Central memory CD8-positive, alpha-beta T cell (primary cell): ENCODE measurements around the gene ATP5F1C.
"Not testable (repeated sequence)": the region's sequence is repeated elsewhere in the genome, so short reads cannot be mapped to it uniquely, and the experiment has no call there.

ENCODE experiments used
- ATAC-seq: fragments of 150-1000 bp; cut with Tn5 transposase; replicated peaks from 2 replicates; pipeline ENCODE4 v1.10.0; 2022; ENCODE audit warnings: mild to moderate bottlenecking, moderate FRiP score, moderate number of reproducible peaks; ENCODE audit not compliant: poor library complexity, severe bottlenecking; ENCODE audit errors: extremely low read depth
- DNase-seq, 2 donors: peaks; one replicate each; pipeline ENCODE4 v3.0.0; 2021; ENCODE audit warnings: low spot score in 2 of 2
- H3K27ac Mint-ChIP-seq: one replicate; pipeline ENCODE4 v1.8.0; 2022; ENCODE audit warnings: low read depth, mild to moderate bottlenecking, moderate library complexity, mixed read lengths
- H3K27me3 Mint-ChIP-seq: one replicate; pipeline ENCODE4 v1.8.0; 2022; ENCODE audit warnings: mixed read lengths
- H3K36me3 Mint-ChIP-seq: one replicate; pipeline ENCODE4 v1.8.0; 2022; ENCODE audit warnings: mild to moderate bottlenecking, moderate library complexity, mixed read lengths; ENCODE audit not compliant: insufficient read depth
- H3K4me1 Mint-ChIP-seq: one replicate; pipeline ENCODE4 v1.8.0; 2022; ENCODE audit warnings: mixed read lengths
- H3K4me3 Mint-ChIP-seq: one replicate; pipeline ENCODE4 v1.8.0; 2022; ENCODE audit warnings: mild to moderate bottlenecking, moderate library complexity, mixed read lengths
- H3K9me3 Mint-ChIP-seq: one replicate; pipeline ENCODE4 v1.8.0; 2022; ENCODE audit warnings: mixed read lengths

Gene ATP5F1C

DNA sequence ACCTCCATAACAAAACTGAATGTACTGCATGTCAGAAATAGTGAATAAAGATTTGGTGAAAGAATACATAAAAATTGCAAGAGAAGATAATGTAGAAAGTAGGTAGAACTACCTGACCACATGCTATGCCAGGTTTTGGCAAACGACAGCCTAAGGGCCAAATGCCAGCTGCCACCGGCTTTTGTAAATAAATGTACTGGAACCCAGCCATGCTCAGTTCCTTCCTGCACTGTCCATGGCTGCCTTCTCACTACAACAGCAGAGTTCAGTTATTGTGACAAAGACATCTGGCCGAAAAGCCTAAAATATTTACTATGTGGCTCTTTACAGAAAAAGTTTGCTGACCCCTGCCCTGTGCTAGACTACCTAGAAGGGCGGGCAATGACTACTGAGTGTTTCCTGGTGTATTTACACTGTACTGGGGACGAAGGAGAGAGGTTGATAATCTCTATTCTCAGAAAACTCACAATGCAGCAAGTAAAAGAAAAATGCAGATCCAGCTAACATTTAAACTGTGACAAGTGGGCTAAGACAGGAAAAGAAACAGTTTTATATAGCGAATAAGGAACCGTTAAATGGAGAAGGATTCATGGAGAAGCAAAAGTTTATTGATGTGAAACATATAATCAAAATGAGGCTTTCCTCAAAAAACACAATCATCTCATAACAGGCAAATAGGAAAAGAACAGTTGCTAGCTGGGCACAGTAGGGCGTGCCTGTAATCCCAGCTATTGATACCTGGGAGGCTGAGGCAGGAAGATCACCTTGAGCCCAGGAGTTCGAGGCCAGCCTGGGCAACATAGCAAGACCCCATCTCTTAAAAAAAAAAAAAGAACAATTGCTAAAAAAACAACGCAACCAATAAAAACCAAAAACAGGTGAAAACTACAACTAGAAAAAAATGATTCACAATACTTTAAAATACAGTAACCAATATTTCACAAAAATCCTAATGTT lies 13.9 kb upstream of the ATP5F1C start:
- no peak overlapping the region for H3K27ac Mint-ChIP-seq
- DNase-seq: no peak
- H3K36me3 Mint-ChIP-seq: peaks cover 56% of the 10 kb centered on the region
- ATAC-seq: no peak
- no peaks in the 10 kb centered on the region for H3K9me3 Mint-ChIP-seq
- no peaks in the 10 kb centered on the region for H3K4me1 Mint-ChIP-seq
- H3K4me3 Mint-ChIP-seq: no peak overlapping the region
- H3K27me3 Mint-ChIP-seq: no peaks in the 10 kb centered on the region

DNA sequence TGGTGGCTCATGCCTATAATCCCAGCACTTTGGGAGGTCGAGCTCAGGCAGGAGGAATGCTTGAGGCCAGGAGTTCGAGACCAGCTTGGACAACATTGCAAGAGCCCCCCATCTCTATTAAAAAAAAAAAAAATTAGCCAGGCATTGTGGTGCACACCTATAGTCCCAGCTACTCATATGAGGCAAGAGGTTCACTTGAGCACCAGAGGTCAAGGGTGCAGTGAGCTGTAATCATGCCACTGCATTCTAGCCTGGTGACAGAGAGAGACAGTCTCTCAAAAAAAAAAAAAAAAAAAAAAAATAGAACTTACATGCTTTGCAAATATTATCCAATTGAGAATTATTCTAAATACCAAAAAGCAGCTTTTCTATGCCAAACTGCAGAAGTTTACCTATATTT lies 11.2 kb upstream of the ATP5F1C start:
- H3K27ac Mint-ChIP-seq: no peak overlapping the region
- H3K9me3 Mint-ChIP-seq: no peaks in the 10 kb centered on the region
- H3K4me3 Mint-ChIP-seq: no peak overlapping the region
- H3K27me3 Mint-ChIP-seq: no peaks in the 10 kb centered on the region
- DNase-seq (no peak), ATAC-seq (no peak)
- H3K4me1 Mint-ChIP-seq: peaks cover 7% of the 10 kb centered on the region
- peaks cover 60% of the 10 kb centered on the region for H3K36me3 Mint-ChIP-seq

DNA sequence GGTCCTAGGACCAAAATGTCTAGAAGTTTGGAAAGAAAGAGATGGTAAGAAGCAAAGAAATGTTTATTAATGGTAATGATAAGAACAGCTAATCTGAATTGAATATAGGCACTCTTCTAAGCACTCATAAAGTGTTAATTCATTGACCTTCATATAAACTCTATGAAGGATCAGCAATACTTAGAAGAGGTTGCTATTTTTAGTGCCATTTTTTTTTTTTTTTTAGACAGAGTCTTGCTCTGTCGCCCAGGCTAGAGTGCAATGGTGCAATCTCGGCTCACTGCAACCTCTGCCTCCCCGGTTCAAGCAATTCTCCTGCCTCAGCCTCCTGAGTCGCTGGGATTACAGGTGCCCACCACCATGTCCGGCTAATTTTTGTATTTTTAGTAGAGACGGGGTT lies 5.8 kb upstream of the ATP5F1C start:
- H3K27me3 Mint-ChIP-seq, DNase-seq, ATAC-seq, H3K4me3 Mint-ChIP-seq, H3K27ac Mint-ChIP-seq, H3K9me3 Mint-ChIP-seq: not testable (repeated sequence)
- Mint-ChIP-seq H3K4me1 (peaks cover 28% of the 10 kb centered on the region), H3K36me3 (peaks cover 39% of the 10 kb centered on the region)

DNA sequence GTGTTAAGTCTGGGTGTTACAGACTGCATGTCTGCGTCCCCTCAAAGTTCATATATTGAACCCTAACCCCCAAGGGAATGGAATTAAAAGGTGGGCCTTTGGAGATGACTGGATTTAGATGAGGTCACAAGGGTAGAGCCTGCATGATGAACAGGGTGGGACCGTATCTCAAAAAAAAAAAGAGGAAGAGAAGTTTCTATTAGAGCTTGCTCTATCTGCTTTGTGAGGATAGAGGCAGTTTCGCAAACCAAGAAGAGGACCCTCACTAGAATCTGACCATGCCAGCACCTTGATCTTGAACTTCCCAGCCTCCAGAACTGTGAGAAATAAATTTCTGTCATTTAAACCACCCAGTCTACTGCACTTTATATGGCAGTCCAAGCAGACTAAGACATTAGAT lies 1.5 kb upstream of the ATP5F1C start:
- Mint-ChIP-seq H3K4me3 (no peak overlapping the region), H3K27me3 (no peaks in the 10 kb centered on the region), H3K9me3 (no peaks in the 10 kb centered on the region), H3K27ac (no peak overlapping the region), H3K4me1 (peaks cover 49% of the 10 kb centered on the region), H3K36me3 (peaks cover 17% of the 10 kb centered on the region)
- DNase-seq: no peak
- ATAC-seq: no peak

DNA sequence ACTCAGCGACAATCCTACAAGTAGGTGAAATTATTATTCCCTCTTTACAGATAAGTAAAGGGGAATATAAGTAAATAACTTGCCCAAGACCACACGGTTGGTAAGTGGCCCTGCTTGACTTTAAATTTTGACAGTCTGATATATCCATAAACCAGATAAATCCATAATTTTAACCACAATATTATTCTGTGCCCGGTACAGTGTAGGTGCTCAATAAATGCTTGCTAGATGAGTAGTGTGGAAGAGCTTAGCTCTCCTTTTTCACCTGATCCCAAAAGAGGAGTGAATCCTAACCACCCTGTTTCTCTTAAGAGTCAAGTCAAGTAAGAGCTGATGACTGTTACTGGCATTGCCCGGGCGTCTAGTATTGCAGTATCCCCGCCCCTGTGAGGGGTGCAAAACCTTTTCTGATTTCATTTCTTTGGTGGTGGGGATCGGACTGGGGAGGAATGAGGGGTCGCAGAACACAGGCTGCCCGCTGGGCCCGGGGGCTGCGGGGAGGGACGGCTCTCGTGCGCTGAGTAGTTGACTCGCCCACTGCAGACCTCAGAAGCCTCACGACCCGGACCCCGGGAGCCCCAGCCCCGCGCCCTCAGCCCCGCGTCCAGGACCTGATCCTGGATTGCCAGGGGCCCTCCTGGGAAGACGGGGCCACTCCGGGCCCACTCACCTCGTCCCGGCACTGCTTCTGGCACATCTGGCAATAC lies 674 bp upstream of the ATP5F1C start:
- H3K36me3 Mint-ChIP-seq: peaks cover 15% of the 10 kb centered on the region
- H3K9me3 Mint-ChIP-seq: no peaks in the 10 kb centered on the region
- no peaks in the 10 kb centered on the region for H3K27me3 Mint-ChIP-seq
- ATAC-seq (no peak), DNase-seq (no peak)
- peaks cover 57% of the 10 kb centered on the region for H3K4me1 Mint-ChIP-seq
- no peak overlapping the region for H3K4me3 Mint-ChIP-seq
- H3K27ac Mint-ChIP-seq: no peak overlapping the region

DNA sequence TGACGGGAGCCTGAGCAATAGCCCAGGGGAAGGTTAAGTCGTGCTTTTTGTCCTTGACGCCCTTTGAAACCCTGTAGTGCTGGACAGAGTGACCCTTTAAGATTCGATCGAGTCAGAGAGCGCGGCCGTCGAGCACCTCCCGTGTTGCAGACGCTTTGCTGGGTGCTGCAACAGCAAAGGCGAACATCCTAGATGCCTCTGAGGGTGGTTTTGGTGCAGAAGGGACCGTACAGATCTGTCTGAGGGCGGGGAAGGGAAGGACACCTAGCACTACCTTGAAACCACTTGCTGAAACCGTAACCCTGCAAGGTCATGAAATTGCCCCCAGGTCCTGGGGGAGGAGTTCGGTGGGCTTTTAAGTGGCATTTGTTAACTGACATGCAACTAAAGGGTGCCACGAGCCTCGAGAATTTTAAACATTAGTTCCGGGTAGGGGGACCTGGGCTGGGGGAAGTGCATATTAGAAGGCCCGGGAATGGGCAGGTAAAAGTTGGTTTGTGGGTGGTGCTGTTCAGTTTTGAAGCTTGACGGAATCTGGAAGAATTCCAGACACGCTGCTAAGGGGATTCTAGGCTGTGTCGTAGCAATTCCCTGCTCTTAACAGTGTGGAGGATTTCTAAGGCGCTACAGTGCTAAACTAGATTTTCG lies 786 bp downstream of the ATP5F1C start:
- H3K4me3 Mint-ChIP-seq: no peak overlapping the region
- ATAC-seq (peak; percentile 30), DNase-seq (peak in 1 of 2 donors; percentile 16)
- no peaks in the 10 kb centered on the region for H3K27me3 Mint-ChIP-seq
- peaks cover 63% of the 10 kb centered on the region for H3K4me1 Mint-ChIP-seq
- no peak overlapping the region for H3K27ac Mint-ChIP-seq
- no peaks in the 10 kb centered on the region for H3K9me3 Mint-ChIP-seq
- H3K36me3 Mint-ChIP-seq: peaks cover 14% of the 10 kb centered on the region

DNA sequence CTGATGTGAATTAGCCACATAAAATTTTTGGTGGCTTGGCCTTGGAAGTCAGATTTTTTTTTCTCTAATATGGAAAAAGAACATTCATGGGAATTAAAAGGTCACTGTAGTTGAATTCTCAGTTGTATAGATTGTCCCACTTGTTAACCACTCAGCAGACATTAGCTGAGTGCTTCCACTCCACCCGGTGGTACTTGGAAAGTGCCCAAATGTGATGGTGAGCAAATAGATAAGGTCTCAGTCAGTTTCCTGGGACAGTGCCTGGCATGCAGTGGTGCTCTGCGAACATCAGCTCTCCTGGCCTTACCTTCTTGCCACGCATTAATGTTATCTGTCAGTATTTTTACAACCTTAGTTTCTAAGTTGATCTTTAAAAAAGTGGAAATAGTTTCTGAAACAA lies 1.4 kb downstream of the ATP5F1C start:
- Mint-ChIP-seq H3K4me1 (peaks cover 67% of the 10 kb centered on the region), H3K27ac (no peak overlapping the region), H3K36me3 (peaks cover 14% of the 10 kb centered on the region), H3K9me3 (no peaks in the 10 kb centered on the region), H3K27me3 (no peaks in the 10 kb centered on the region), H3K4me3 (no peak overlapping the region)
- DNase-seq: no peak
- ATAC-seq: no peak

DNA sequence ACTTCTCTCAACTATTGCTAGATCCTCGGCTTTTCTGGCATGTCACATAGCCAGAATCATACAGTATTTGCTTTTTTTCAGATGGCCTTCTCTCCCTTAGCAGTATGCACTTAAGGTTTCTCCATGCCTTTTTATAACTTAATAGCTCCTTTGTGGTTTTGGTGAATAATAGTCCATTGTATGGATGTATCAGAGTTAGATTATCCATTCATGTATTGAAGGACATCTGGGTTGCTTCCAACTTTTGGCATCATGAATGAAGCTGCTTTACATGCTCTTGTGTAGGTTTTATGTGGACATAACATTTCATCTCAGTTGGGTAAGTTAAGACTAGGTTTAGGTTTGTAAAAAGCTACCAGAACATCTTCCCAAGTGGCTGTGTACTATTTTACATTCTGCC lies 4.6 kb downstream of the ATP5F1C start:
- H3K27ac Mint-ChIP-seq: no peak overlapping the region
- H3K4me3 Mint-ChIP-seq: no peak overlapping the region
- peaks cover 77% of the 10 kb centered on the region for H3K4me1 Mint-ChIP-seq
- no peaks in the 10 kb centered on the region for H3K27me3 Mint-ChIP-seq
- no peak for DNase-seq
- ATAC-seq: no peak
- H3K9me3 Mint-ChIP-seq: no peaks in the 10 kb centered on the region
- peaks cover 31% of the 10 kb centered on the region for H3K36me3 Mint-ChIP-seq

DNA sequence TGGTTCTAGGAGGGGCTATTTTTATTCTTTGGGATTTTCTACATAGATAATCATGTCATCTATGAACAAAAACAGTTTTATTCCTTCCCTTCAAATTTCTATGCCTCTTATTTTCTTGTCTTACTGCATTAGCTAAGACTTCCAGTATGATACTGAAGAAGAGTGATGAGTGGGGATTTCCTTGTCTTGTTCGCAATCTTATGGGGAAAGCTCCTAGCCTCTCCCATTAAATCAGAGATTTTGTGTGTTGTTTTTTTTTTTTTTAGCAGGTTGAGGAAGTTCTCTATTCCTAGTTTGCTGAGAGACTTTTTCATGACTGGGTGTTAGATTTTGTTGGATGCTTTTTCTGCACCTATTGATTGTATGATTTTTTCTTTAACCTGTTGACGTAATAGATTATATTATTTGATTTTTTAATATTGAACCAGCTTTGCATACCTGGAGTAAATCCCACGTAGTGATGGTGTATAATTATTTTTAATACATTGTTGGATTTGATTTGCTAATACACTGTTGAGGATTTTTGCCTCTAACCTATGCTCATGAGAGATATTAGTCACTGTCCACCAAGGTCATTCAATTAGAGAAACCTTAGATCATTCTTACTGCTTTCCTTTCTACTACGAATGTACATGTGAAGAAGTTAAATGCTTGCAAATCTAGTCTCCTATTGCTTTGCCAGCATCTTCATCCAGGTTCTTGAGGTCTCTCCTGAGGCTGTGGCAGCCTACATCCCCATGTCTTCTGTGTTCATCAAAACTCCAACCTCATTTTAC lies 6.5 kb downstream of the ATP5F1C start:
- H3K9me3 Mint-ChIP-seq: no peaks in the 10 kb centered on the region
- ATAC-seq (no peak), DNase-seq (no peak)
- H3K27me3 Mint-ChIP-seq: no peaks in the 10 kb centered on the region
- no peak overlapping the region for H3K4me3 Mint-ChIP-seq
- H3K36me3 Mint-ChIP-seq: peaks cover 44% of the 10 kb centered on the region
- peak overlapping the region; percentile 53 for H3K27ac Mint-ChIP-seq
- H3K4me1 Mint-ChIP-seq: peaks cover 68% of the 10 kb centered on the region

DNA sequence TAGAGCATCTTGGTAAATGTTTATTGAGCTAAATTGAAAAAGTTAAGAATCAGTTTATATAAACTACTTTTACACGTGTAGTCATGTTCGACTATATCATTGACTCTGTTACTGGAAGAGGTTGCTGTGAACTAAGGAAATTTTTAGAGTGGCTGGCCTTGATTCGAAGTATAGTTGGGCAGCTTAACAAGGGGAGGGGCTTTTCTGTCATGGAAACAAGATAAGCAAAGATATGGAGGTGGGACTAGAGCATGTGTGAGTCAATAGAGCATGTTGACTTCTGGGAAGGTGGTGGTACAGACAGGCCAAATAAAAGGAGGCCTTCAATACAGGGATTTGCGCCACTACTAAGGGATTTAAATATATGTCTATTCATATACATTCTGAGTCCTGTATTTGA lies 7.6 kb downstream of the ATP5F1C start:
- peaks cover 53% of the 10 kb centered on the region for H3K36me3 Mint-ChIP-seq
- H3K27me3 Mint-ChIP-seq: no peaks in the 10 kb centered on the region
- H3K9me3 Mint-ChIP-seq: no peaks in the 10 kb centered on the region
- peak overlapping the region; percentile 56 for H3K27ac Mint-ChIP-seq
- ATAC-seq (no peak), DNase-seq (no peak)
- H3K4me3 Mint-ChIP-seq: no peak overlapping the region
- peaks cover 56% of the 10 kb centered on the region for H3K4me1 Mint-ChIP-seq

DNA sequence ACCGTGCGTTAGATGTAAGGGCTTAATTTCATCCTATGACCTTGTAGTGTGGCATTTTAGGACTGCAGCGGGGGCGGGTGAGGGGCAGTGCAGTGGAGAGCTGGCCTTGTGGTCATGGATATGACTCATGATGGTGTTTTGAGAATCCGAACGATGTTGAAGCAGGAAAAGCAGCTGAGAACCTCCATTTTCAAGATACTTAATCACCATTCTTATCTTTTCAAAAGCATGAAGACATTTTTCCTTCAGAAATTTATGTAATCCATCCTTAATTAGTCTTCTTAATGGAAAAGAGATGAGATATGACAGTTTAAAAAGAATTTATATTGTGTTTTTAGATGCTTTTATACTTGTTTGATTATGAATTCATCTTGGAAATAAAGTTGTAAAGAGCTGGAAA lies 9.6 kb downstream of the ATP5F1C start:
- ATAC-seq (no peak), DNase-seq (no peak)
- no peaks in the 10 kb centered on the region for H3K27me3 Mint-ChIP-seq
- no peaks in the 10 kb centered on the region for H3K9me3 Mint-ChIP-seq
- H3K27ac Mint-ChIP-seq: no peak overlapping the region
- H3K36me3 Mint-ChIP-seq: peaks cover 64% of the 10 kb centered on the region
- peaks cover 38% of the 10 kb centered on the region for H3K4me1 Mint-ChIP-seq
- H3K4me3 Mint-ChIP-seq: no peak overlapping the region

DNA sequence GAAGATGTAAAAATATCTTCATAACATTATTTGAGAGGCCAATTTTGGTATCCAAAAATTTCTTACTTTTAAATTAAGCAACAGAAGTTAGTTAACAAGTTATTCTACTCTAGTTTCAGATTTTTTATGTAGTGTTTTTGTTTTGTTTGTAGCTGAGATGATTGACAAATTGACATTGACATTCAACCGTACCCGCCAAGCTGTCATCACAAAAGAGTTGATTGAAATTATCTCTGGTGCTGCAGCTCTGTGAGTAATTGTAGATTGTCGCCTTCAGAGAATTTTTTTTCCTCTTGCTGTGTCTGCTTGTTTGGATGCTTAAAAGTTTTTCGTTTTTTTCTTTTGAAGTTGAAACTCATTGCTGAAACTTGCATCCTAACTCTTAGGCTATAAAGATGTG lies 14.6 kb downstream of the ATP5F1C start:
- Mint-ChIP-seq H3K27ac (no peak overlapping the region), H3K27me3 (no peaks in the 10 kb centered on the region), H3K4me1 (peaks cover 5% of the 10 kb centered on the region), H3K9me3 (no peaks in the 10 kb centered on the region), H3K36me3 (peaks cover 81% of the 10 kb centered on the region), H3K4me3 (no peak overlapping the region)
- ATAC-seq: no peak
- DNase-seq: no peak
